ENCODE results near the gene WNT1. TPM values are rescaled to one million over a fixed set of nuclear protein-coding genes. Genes with fewer than 3 reads are reported as not detected.

WNT1 gene
- total RNA-seq, 2 donors from 2014 or later, result not detected

- peaks cover 25% of the 10 kb centered on the region for H3K27me3 ChIP-seq (replicated peaks; ENCODE audit: insufficient read depth)
- TF ChIP-seq CTCF (IDR thresholded peaks at IDR 0.05) (no peak), POLR2AphosphoS5 (IDR thresholded peaks at IDR 0.05) (no peak), POLR2A (IDR thresholded peaks at IDR 0.05) (no peak)
- H3K9me3 ChIP-seq, result no peaks in the 10 kb centered on the region
- intact Hi-C loops (cut with DNase I), result no loop called here
- H3K4me3 ChIP-seq, result no peak overlapping the region
- peaks cover 12% of the 10 kb centered on the region for H3K4me1 ChIP-seq (replicated peaks)
- no peak for DNase-seq (ENCODE audit: low spot score)
- 56% methylated on average over 6 of the region's 6 CpGs for WGBS
- no peak overlapping the region for H3K27ac ChIP-seq
- H3K36me3 ChIP-seq, result no peaks in the 10 kb centered on the region
Measured at GRCh38 chr12:48982397-48983080, 4.4 kb downstream of the WNT1 start.

- Histone ChIP-seq H3K27me3 (replicated peaks; ENCODE audit: insufficient read depth) (peaks cover 7% of the 10 kb centered on the region), H3K36me3 (no peaks in the 10 kb centered on the region), H3K9me3 (no peaks in the 10 kb centered on the region), H3K4me3 (no peak overlapping the region), H3K4me1 (replicated peaks) (no peaks in the 10 kb centered on the region), H3K27ac (no peak overlapping the region)
- 30% methylated on average over 10 of the region's 10 CpGs for WGBS
- no peak for DNase-seq (ENCODE audit: low spot score)
- intact Hi-C loops (cut with DNase I), result no loop called here
- TF ChIP-seq POLR2A (IDR thresholded peaks at IDR 0.05) (no peak), CTCF (IDR thresholded peaks at IDR 0.05) (no peak), POLR2AphosphoS5 (IDR thresholded peaks at IDR 0.05) (no peak)
Measured at GRCh38 chr12:48985475-48985897, 7.4 kb downstream of the WNT1 start.

GRCh38 chr12:48985901-48986300 lies 7.8 kb downstream of the WNT1 start:
- no peaks in the 10 kb centered on the region for H3K36me3 ChIP-seq
- no peak overlapping the region for H3K4me3 ChIP-seq
- intact Hi-C loops (cut with DNase I), result no loop called here
- H3K9me3 ChIP-seq, result no peaks in the 10 kb centered on the region
- no peaks in the 10 kb centered on the region for H3K4me1 ChIP-seq (replicated peaks)
- TF ChIP-seq POLR2AphosphoS5 (IDR thresholded peaks at IDR 0.05) (no peak), CTCF (IDR thresholded peaks at IDR 0.05) (no peak), POLR2A (IDR thresholded peaks at IDR 0.05) (no peak)
- DNase-seq (ENCODE audit: low spot score), result no peak
- H3K27ac ChIP-seq, result no peak overlapping the region
- WGBS, result 82% methylated on average over 2 of the region's 2 CpGs
- peaks cover 7% of the 10 kb centered on the region for H3K27me3 ChIP-seq (replicated peaks; ENCODE audit: insufficient read depth)

GRCh38 chr12:48986720-48987291 lies 8.7 kb downstream of the WNT1 start:
- no peaks in the 10 kb centered on the region for H3K9me3 ChIP-seq
- no peak for TF ChIP-seq POLR2AphosphoS5 (IDR thresholded peaks at IDR 0.05)
- no peak for TF ChIP-seq CTCF (IDR thresholded peaks at IDR 0.05)
- no peak for TF ChIP-seq POLR2A (IDR thresholded peaks at IDR 0.05)
- H3K4me1 ChIP-seq (replicated peaks), result no peaks in the 10 kb centered on the region
- H3K36me3 ChIP-seq, result no peaks in the 10 kb centered on the region
- no peak overlapping the region for H3K27ac ChIP-seq
- no peak overlapping the region for H3K4me3 ChIP-seq
- DNase-seq (ENCODE audit: low spot score), result no peak
- H3K27me3 ChIP-seq (replicated peaks; ENCODE audit: insufficient read depth), result no peaks in the 10 kb centered on the region
- intact Hi-C loops (cut with DNase I), result no loop called here
- 63% methylated on average over 23 of the region's 23 CpGs for WGBS

Measured in prostate gland (tissue), 2 donors.